HG03095 (cell line): ENCODE data around the gene HECW1.
"Not testable (repeated sequence)": the region's sequence is repeated elsewhere in the genome, so short reads cannot be mapped to it uniquely, and the experiment has no call there.

ENCODE experiments used
- ATAC-seq: cut with Tn5 transposase; IDR thresholded peaks from one replicate; pipeline ENCODE4 v1.9.1; 2021; ENCODE audit warnings: moderate library complexity; ENCODE audit not compliant: unreplicated experiment

The HECW1 gene

GRCh38 chr7:43111630-43112458 lies 603 bp upstream of the HECW1 start:
- ATAC-seq, result no peak

- no peak for ATAC-seq
Measured at GRCh38 chr7:43112941-43113621, 634 bp downstream of the HECW1 start.

GRCh38 chr7:43113622-43114457 lies 1.4 kb downstream of the HECW1 start:
- ATAC-seq, result no peak

- no peak for ATAC-seq
Measured at GRCh38 chr7:43114458-43114780, 2.0 kb downstream of the HECW1 start.

GRCh38 chr7:43116451-43116850 lies 4.0 kb downstream of the HECW1 start:
- no peak for ATAC-seq

GRCh38 chr7:43117095-43117494 lies 4.6 kb downstream of the HECW1 start:
- ATAC-seq, result no peak

- ATAC-seq, result no peak
Measured at GRCh38 chr7:43117861-43118260, 5.4 kb downstream of the HECW1 start.

- ATAC-seq, result no peak
Measured at GRCh38 chr7:43118313-43118712, 5.9 kb downstream of the HECW1 start.

- ATAC-seq, result no peak
Measured at GRCh38 chr7:43119371-43120075, 7.1 kb downstream of the HECW1 start.

- ATAC-seq, result no peak
Measured at GRCh38 chr7:43121973-43122372, 9.5 kb downstream of the HECW1 start.

- no peak for ATAC-seq
Measured at GRCh38 chr7:43123457-43123856, 11.0 kb downstream of the HECW1 start.

- no peak for ATAC-seq
Measured at GRCh38 chr7:43124388-43124787, 11.9 kb downstream of the HECW1 start.

- no peak for ATAC-seq
Measured at GRCh38 chr7:43130347-43130746, 17.9 kb downstream of the HECW1 start.

- no peak for ATAC-seq
Measured at GRCh38 chr7:43135129-43135528, 22.7 kb downstream of the HECW1 start.

- ATAC-seq, result no peak
Measured at GRCh38 chr7:43136064-43136463, 23.6 kb downstream of the HECW1 start.

GRCh38 chr7:43137121-43137744 lies 24.8 kb downstream of the HECW1 start:
- ATAC-seq, result not testable (repeated sequence)

GRCh38 chr7:43137811-43138210 lies 25.4 kb downstream of the HECW1 start:
- ATAC-seq, result no peak

- ATAC-seq, result no peak
Measured at GRCh38 chr7:43138710-43139109, 26.3 kb downstream of the HECW1 start.

GRCh38 chr7:43139137-43139536 lies 26.7 kb downstream of the HECW1 start:
- no peak for ATAC-seq

- ATAC-seq, result no peak
Measured at GRCh38 chr7:43140186-43140585, 27.7 kb downstream of the HECW1 start.

- ATAC-seq, result no peak
Measured at GRCh38 chr7:43141091-43141490, 28.6 kb downstream of the HECW1 start.
